GM18507 (cell line): ENCODE data around the gene RELCH.

Source experiments
- DNase-seq: peaks from one replicate; pipeline ENCODE4 v3.0.0; 2011; ENCODE audit warnings: low read depth; ENCODE audit not compliant: insufficient read length; ENCODE audit errors: extremely low spot score
- FAIRE-seq: peaks from 2 replicates; lab custom pipeline; 2011; peaks lifted over from hg19 to GRCh38; lab: Jason Lieb, UNC

The RELCH gene

DNA sequence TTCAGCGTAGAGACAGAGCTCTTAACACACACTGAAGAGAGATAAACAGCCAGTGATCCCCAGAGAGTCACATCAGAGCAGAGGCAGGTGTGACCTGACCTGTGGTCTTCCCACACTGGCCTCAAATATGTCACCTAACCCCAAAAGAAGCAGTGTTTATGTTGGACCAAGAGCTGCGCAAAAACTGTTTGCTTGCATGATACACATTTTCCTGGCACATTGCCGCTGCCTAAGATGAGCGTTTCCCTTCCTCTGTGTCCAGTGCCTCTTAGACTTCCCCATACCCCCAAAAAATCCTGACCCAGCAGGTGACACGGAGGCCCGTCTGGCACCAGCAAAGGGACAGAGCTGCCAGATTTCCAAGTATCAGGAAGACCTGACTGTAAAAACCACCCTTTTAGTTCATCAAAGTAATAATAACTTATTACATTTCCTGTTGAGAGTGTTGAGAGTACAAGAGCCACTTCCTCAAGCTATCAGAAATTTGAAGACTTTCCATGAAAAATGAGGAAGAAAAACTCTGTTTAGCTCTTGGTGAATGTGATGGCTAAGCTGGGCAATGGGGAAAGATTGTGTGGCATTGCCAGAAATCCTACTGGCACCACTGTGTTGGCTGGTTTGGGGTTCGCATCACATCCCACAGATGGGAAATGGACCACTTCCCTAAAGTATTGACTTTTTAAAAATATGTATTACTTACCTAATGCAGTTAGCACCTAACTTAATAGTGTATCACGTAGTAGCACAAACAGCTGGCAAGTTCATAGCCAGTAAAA is 144.7 kb downstream of the RELCH start:
- FAIRE-seq (peak; percentile 52), DNase-seq (no peak)

DNA sequence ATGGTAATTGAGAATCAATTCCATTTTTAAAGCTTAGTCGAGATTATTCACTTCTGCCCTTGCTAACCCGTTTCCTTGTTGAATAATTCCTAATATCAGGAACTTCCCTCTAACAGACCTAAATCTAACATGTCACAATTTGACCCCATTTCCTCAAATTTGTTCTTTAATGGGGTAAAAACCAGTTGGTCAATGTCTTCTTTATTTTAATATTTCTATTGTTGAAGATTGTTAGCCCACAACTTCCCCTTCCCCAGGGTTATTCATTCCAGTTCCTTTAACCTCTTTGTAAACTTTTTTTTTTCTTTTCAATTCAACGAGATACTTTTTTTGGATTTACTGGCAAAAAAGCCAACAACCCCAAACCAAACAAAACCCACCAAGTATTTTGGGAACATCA is 145.4 kb downstream of the RELCH start:
- no peak for DNase-seq
- FAIRE-seq = no peak

DNA sequence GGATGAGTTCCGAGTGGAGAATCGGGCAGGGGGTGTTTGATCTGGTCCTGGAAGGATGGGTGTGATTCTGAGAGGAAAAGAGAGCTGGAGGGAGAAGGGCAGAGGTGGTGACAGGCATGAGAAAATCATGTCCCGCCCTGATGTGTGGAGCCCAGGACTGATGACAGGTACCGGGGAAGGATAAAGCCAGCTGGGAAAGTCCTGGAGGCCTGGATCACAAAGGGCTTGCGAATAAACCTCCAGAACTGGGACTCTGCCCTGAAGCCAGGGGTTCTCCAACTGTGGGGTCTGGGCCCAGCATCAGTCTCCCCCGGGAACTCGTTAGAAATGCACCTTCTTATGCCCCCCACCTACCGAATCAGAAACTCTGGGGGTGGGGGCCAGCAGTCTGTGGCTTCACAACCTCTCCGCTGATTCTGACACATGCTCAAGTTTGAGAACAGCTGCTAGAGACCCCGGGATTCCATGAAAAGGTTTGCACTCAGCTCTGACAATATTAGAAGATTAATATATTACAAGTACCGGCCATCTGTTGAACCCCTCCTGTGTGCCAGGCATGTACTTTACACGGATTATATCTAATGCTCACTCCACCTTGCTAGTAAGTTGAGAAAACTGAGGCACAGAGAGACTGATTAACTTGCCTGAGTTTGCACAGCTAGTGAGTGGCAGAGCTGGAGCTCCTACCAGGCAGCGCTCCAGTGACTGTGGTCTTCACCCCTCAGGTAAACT is 146.1 kb downstream of the RELCH start:
- FAIRE-seq = no peak
- no peak for DNase-seq

DNA sequence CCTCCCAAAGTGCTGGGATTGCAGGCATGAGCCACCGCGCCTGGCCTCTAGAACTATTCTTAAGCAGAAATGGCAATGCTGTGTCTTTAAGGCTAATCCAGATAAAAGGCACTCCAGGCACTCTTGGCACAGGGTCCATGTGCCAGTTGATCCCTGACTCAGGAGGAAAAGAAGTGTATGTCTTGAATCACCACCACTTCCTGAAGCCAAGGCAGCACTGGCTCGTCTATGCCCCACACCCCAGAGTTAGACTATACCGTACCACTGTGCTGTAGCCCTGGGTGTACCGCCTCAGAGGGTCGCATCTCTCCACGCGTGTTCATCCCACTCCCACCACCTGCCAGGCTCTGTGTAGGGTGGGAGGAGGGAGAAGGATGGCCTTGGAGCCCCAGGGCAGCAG is 147.1 kb downstream of the RELCH start:
- DNase-seq (no peak), FAIRE-seq (no peak)

DNA sequence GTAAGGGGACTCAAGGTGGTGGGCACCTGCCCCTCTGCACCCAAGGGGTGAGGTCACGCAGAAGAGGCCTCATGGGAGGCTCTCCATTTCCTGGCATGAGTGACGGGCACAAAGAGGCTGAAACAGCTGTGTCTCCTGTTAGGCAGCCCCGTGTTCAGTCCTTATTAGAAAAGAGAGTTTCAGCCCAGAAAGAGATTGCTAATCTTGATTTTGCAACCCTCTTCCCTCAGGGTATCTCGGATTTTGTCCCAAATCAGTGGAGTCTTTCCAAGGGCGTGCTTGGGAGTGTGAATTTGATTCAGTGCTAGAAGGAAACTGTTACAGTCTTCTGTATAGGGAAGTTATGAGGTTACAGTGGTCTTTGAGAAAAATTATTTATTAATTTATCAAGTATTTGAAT is 148.4 kb downstream of the RELCH start:
- no peak for DNase-seq
- peak; percentile 18 for FAIRE-seq

DNA sequence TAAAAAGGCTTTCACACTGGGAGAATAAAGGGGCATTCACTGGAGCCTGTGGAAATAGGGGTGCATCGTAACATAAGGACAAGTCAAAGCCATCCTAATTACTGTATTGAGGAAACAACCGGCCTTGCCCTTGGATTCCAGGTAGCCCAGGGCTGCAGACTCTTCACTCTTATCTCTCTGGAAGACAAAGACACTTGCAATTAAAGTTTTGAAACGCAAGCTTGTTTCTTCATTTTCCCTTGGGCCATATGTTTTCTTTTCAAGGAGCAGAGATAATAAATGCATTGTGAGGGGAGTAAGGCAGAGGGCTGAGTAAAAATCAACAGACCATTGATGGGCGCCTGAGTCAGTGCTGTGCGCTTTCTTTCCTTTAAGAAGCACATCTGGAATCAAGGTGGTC is 149.6 kb downstream of the RELCH start:
- FAIRE-seq (no peak), DNase-seq (no peak)

DNA sequence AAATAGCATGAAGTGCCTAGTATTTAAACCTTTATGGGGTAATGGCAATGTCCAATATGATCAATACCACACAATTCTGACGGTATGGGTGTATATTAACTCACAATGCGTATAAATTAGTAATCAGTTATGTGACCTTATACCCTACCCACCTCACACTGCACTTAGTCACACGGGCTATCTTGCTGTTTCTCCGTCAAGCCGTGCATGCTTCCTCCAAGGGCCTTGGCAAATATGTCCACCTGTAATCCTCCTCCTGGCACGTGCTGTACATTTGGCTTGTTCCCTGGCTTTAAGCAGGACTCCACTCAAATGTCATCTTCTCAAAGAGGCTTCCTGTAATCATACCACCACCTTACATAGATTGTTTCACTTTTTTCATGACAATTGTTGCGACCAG is 150.3 kb downstream of the RELCH start:
- FAIRE-seq = no peak

DNA sequence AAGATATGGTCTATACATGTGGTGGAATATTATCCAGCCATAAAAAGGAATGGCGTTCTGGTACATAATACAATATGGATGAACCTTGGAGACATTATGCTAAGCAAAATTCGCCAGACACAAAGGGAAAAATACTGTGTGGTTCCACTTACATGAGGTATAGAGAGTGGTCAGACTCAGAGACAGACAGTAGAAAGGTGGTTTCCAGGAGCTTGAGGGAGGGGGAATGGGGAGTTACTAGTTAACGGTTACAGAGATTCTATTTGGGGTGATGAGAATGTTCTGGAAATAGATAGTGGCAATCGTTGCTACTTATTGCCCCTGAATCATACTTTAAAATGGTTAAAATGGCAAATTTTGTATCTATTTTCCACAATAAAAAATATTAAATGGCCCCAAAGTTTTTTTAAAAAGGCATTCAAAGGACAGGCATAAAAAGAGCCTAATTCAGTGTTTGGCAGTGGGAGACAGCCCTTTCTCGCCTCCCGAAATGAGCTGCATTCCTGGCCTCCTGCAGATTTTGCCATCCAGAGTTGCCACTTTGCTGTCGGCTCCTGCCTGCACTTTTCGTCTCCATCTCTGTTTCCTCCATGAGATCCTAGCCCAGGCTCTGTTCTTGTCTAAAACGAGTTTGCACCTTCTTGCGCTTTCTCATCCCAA is 151.5 kb downstream of the RELCH start:
- FAIRE-seq = peak; percentile 26
- DNase-seq = no peak

More for the DNA sequence above, 150.3 kb downstream of the RELCH start:
- no peak for DNase-seq

DNA sequence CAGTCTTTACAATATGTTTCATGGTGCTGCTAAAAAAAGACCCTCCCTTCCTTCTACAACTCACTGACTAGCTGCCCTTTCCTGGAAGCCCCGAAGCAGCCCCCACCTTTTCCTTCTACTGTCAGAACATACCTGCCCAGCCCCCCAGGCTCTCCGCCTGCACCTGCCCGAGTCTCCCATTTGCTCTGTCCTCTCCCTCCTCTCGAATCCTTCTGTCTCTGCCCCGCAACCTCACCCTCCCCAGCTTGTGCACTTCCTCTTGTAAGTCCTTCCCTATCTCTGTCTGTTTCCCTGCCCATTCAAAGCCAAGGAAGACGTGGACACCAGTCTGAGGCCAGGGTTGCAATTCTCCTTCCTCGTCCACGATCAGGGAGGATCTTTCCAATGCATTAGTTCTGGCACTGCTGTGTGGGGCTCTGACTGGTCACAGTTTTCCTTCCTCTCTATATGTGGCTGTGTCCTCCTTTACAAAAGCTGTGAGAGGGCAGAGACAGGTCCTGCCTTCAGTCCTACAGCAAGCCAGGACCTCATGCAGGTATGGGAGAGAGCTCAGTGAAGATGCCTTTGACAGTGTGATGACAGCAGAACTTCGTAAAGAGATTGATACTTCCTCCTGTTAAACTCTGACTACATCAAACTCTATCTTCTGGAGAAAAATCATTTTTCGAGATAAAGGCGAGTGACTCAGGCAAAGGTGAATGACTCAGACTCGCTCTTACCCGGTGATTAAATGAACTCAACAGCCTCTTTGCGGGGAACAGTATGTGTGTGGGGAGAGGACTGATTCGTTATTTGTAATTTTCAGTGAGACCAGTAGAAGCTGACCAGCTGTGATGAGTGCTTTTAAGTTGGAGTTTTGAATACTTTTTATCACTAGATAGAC is 152.3 kb downstream of the RELCH start:
- DNase-seq (no peak), FAIRE-seq (no peak)

DNA sequence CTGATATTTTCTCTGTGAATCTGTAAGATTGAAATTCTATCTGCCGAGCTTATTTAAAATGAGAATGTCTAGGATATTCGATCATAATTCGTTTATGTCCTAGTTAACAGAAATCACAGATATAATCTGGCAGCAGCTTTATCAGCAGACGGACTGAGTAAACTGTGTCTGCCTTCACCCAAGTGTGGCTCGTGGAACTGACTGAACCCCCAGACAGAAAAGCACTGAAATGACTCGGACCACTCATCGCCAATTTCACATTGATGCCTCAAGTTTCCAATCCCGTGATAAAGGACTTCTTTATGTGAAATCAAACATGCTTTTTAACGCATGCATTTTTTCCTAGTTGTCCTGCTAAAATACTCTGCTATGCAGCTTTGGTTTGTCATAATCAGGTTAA is 153.9 kb downstream of the RELCH start:
- DNase-seq = no peak
- no peak for FAIRE-seq

DNA sequence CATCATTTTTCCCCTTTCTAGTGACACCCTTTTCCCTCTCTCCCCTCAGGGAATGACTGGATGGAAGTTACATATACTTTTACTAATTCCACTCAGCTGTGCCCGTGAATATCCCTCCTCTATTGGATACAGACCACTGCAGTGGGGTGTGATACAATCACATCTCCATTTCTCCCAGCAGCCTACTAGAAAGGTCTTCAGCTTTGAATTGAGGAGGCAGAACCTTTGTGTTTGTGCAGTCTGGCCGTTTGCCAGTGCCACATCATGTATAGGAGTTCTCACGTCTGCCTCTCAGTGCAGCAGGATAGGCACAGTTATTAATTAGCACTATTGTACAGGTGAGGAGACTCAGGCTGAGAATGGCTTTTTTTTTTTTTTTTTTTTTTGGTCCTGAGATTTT is 154.4 kb downstream of the RELCH start:
- DNase-seq (no peak), FAIRE-seq (no peak)

DNA sequence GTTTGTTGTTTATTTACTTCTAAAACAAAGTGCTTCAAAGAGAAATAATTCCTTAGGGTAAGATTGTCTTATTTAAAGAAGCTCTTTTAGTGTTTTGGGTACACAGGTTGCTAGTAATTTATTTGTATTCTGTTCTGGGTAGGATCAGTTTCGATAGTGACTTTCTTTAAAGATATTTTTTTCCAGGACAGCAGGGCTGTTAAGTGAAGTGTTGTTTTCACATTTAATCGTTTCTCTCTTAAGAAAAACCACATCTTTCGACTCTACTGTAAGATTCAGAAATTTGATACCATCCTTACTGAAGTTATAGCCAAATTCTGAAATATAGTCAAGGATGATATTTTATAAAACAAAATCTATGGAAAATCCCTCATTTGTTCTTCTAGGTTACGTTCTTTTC is 155.8 kb downstream of the RELCH start:
- FAIRE-seq = no peak

DNA sequence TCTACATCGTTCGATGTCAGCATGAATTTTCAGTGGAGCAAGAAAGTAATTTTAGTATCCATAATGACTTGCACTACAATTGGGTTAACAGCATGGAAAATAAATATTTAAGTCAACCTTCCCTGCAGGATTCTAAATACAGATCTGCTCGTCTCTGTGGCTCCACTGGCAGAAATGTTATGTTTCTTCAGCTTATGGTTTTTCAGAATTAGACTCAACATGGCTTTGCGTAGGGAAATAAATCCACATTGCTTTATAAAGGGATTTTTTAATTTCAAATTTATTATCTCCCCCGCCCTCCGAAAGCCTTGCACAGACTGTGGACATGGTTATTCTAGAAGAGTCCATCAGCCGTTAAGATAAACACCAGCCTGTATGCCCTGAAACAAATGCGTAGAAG is 156.3 kb downstream of the RELCH start:
- FAIRE-seq (no peak), DNase-seq (no peak)

More for the DNA sequence above, 155.8 kb downstream of the RELCH start:
- DNase-seq = no peak

DNA sequence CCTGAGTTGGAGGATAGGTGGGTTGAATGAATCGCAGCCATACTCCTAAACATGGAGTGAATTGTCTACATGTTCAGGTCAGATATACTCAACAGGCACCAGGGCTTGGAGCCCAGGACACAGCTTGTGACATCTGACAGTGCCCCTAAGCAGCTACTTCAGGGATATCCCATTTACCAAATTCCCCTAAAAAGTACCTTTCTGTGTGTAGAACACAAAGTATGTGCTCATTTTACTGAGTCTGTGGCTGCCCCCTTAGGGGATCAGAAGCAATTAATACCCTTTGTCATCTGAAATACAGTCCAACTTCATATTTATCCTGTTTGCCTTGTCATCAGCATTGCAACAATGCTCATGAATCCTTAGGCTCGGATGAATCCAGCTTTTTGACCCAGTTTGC is 158.9 kb downstream of the RELCH start:
- no peak for FAIRE-seq
- DNase-seq = no peak

DNA sequence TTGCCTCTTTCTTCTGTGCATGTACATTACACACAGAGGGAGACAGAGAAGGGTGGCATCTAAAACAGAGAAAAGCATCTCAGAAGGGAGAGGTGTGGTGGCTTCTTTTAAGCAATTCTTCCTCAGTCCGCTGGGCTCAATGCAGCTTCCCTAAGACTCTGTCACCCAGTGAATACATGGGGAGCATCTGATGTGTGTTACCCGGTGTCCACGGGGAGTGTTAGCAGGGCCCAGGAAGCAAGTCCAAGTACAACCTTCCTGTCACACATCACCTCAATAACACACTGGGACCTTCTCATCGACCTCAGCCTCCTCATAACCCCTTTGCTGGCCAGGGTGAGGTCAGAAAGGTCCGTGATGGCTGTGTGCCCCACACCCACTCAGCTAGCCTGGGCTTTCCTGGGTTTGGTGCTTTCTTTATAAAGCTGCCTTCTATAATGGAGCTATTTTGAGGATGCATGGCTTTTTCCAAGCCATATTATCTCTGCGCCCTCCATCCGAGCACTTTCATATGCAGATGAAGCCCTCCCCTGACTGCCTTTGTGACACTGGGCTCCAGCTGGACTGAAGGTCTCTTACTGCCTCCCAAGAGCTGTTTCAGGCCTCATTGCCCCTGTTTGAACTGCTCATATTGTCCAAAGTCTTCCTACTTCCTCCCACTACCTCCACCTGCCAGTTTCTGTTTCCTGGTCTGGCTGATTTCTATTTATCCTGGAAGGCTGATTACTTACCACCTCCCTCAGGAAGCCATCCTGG is 159.5 kb downstream of the RELCH start:
- DNase-seq = no peak
- FAIRE-seq = no peak

DNA sequence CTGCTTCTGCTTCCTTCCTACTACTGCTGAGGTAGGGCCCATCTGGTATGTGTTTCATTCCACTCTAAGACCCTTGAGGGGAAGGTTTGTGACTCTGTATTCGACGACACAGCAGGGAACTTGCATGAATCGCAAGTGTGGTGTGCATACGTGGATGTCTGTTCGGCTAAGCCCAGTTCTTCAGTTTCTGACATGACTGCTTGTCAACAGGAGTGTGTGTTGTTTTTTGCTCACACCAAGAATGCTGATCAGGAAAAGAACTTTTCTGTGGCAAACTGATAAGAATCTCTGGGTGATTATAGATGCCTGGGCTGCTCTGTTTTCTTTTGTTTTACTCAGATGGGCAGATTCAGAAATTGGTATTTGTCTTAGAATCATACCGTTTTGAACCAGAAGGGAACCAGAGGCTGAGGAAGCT is 160.0 kb downstream of the RELCH start:
- no peak for DNase-seq
- no peak for FAIRE-seq

DNA sequence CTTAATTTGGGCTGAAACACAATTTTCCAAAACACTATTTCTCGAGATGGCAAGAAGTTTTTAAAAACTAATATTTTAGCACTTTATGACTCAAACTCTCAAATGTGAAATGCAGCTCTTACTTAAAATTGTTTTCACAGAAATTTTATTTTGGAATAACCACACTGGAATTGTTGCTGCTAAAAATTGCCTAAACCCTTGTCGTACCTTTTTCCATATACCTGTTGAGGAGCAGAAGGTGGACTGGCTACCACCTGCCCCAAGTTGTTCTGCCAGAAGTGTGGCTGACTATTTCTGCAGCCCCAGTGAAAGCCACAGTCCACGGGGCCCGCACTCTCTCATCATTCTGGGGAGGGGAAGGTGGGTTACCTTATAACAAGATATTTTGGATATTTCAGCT is 161.4 kb downstream of the RELCH start:
- DNase-seq = no peak

DNA sequence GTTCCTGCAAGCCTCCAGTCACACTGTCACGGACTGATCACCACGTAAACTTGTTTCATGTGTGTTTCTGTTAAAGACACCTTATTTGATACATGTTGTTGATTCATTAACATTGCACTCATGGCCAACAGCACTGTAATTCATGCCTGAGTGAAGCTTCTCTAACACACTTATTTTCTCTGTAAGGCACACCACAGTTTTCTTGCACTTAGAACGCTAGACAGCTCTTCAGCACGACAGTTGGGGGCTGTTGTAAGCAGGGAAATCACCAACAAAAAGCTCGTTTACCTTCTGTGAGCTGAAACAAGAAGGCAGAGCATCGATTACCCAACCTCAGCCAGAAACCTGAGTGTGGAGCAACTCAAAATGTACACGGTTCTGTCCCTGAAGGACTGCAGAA is 166.1 kb downstream of the RELCH start:
- FAIRE-seq (no peak), DNase-seq (no peak)

More for the DNA sequence above, 161.4 kb downstream of the RELCH start:
- FAIRE-seq = no peak

DNA sequence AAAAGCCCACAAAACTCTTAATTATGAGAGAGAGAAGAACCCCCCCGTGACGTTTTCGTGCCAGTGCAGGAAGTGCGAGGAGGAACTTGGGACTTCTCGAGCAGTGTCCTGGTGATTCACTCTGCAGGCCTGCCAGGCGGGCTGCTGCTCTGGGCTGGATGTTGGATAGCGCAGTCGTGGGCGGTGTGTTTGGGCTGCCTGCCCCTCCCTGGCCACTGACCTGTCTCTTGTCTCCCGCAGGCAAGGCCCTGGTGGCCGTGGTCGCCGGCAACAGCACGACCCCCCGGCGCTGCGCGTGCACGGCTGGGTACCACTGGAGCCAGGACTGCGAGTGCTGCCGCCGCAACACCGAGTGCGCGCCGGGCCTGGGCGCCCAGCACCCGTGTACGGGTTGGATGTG is 167.1 kb downstream of the RELCH start:
- DNase-seq (no peak), FAIRE-seq (no peak)
